ENCODE measurements around the gene TFG. TPM values are rescaled to one million over a fixed set of nuclear protein-coding genes. Genes with fewer than 3 reads are reported as not detected.

Gene TFG
- total RNA-seq, 1 donor from 2014 or later = 79.3 TPM

- intact Hi-C loops (cut with micrococcal nuclease) = no loop called here
- peaks cover 23% of the 10 kb centered on the region for H3K4me1 Mint-ChIP-seq (ENCODE audit: low read depth)
- H3K27ac Mint-ChIP-seq = no peak overlapping the region
- H3K9me3 Mint-ChIP-seq = no peaks in the 10 kb centered on the region
- H3K36me3 Mint-ChIP-seq (ENCODE audit: low read depth) = peaks cover 69% of the 10 kb centered on the region
- no peak for DNase-seq (ENCODE audit: low spot score)
- no peak overlapping the region for H3K4me3 Mint-ChIP-seq (ENCODE audit: low read depth)
- no peaks in the 10 kb centered on the region for H3K27me3 Mint-ChIP-seq (ENCODE audit: low read depth)
Measured at GRCh38 chr3:100743535-100743934, 34.2 kb downstream of the TFG start.

GRCh38 chr3:100744671-100745070 lies 35.4 kb downstream of the TFG start:
- Mint-ChIP-seq H3K36me3 (ENCODE audit: low read depth) (peaks cover 70% of the 10 kb centered on the region), H3K9me3 (no peaks in the 10 kb centered on the region)

GRCh38 chr3:100745617-100746016 lies 36.3 kb downstream of the TFG start:
- H3K4me1 Mint-ChIP-seq (ENCODE audit: low read depth) = peaks cover 11% of the 10 kb centered on the region
- peaks cover 68% of the 10 kb centered on the region for H3K36me3 Mint-ChIP-seq (ENCODE audit: low read depth)
- H3K9me3 Mint-ChIP-seq = no peaks in the 10 kb centered on the region
- intact Hi-C loops (cut with micrococcal nuclease) = no loop called here
- H3K27me3 Mint-ChIP-seq (ENCODE audit: low read depth) = no peaks in the 10 kb centered on the region
- DNase-seq (ENCODE audit: low spot score) = no peak
- H3K4me3 Mint-ChIP-seq (ENCODE audit: low read depth) = no peak overlapping the region
- no peak overlapping the region for H3K27ac Mint-ChIP-seq

More at GRCh38 chr3:100744671-100745070, 35.4 kb downstream of the TFG start:
- H3K4me3 Mint-ChIP-seq (ENCODE audit: low read depth) = no peak overlapping the region
- DNase-seq (ENCODE audit: low spot score) = no peak
- H3K27ac Mint-ChIP-seq = no peak overlapping the region
- intact Hi-C loops (cut with micrococcal nuclease) = no loop called here
- no peaks in the 10 kb centered on the region for H3K27me3 Mint-ChIP-seq (ENCODE audit: low read depth)
- H3K4me1 Mint-ChIP-seq (ENCODE audit: low read depth) = peaks cover 19% of the 10 kb centered on the region

- Mint-ChIP-seq H3K27ac (no peak overlapping the region), H3K36me3 (ENCODE audit: low read depth) (peaks cover 66% of the 10 kb centered on the region), H3K4me1 (ENCODE audit: low read depth) (peaks cover 9% of the 10 kb centered on the region), H3K9me3 (no peaks in the 10 kb centered on the region), H3K4me3 (ENCODE audit: low read depth) (no peak overlapping the region), H3K27me3 (ENCODE audit: low read depth) (no peaks in the 10 kb centered on the region)
- intact Hi-C loops (cut with micrococcal nuclease) = no loop called here
- no peak for DNase-seq (ENCODE audit: low spot score)
Measured at GRCh38 chr3:100746092-100746491, 36.8 kb downstream of the TFG start.

GRCh38 chr3:100748220-100748619 lies 38.9 kb downstream of the TFG start:
- H3K9me3 Mint-ChIP-seq = no peaks in the 10 kb centered on the region
- no peak overlapping the region for H3K4me3 Mint-ChIP-seq (ENCODE audit: low read depth)
- H3K36me3 Mint-ChIP-seq (ENCODE audit: low read depth) = peaks cover 66% of the 10 kb centered on the region
- no peaks in the 10 kb centered on the region for H3K4me1 Mint-ChIP-seq (ENCODE audit: low read depth)
- no peaks in the 10 kb centered on the region for H3K27me3 Mint-ChIP-seq (ENCODE audit: low read depth)
- no peak for DNase-seq (ENCODE audit: low spot score)
- no peak overlapping the region for H3K27ac Mint-ChIP-seq
- intact Hi-C loops (cut with micrococcal nuclease) = no loop called here

GRCh38 chr3:100748967-100749366 lies 39.7 kb downstream of the TFG start:
- Mint-ChIP-seq H3K27me3 (ENCODE audit: low read depth) (no peaks in the 10 kb centered on the region), H3K9me3 (no peaks in the 10 kb centered on the region), H3K36me3 (ENCODE audit: low read depth) (peaks cover 67% of the 10 kb centered on the region), H3K4me3 (ENCODE audit: low read depth) (no peak overlapping the region), H3K4me1 (ENCODE audit: low read depth) (no peaks in the 10 kb centered on the region), H3K27ac (no peak overlapping the region)
- intact Hi-C loops (cut with micrococcal nuclease) = no loop called here
- DNase-seq (ENCODE audit: low spot score) = no peak

- H3K4me1 Mint-ChIP-seq (ENCODE audit: low read depth) = no peaks in the 10 kb centered on the region
- H3K9me3 Mint-ChIP-seq = no peaks in the 10 kb centered on the region
- no peak overlapping the region for H3K4me3 Mint-ChIP-seq (ENCODE audit: low read depth)
- no peak overlapping the region for H3K27ac Mint-ChIP-seq
- intact Hi-C loops (cut with micrococcal nuclease) = no loop called here
- H3K36me3 Mint-ChIP-seq (ENCODE audit: low read depth) = peaks cover 39% of the 10 kb centered on the region
- H3K27me3 Mint-ChIP-seq (ENCODE audit: low read depth) = no peaks in the 10 kb centered on the region
- DNase-seq (ENCODE audit: low spot score) = no peak
Measured at GRCh38 chr3:100753846-100754245, 44.6 kb downstream of the TFG start.

- H3K4me3 Mint-ChIP-seq (ENCODE audit: low read depth) = no peak overlapping the region
- no peaks in the 10 kb centered on the region for H3K27me3 Mint-ChIP-seq (ENCODE audit: low read depth)
- no peak for DNase-seq (ENCODE audit: low spot score)
- no peak overlapping the region for H3K27ac Mint-ChIP-seq
- intact Hi-C loops (cut with micrococcal nuclease) = no loop called here
- H3K36me3 Mint-ChIP-seq (ENCODE audit: low read depth) = peaks cover 35% of the 10 kb centered on the region
- H3K9me3 Mint-ChIP-seq = no peaks in the 10 kb centered on the region
- H3K4me1 Mint-ChIP-seq (ENCODE audit: low read depth) = peaks cover 3% of the 10 kb centered on the region
Measured at GRCh38 chr3:100754563-100755334, 45.5 kb downstream of the TFG start.

GRCh38 chr3:100756441-100756840 lies 47.1 kb downstream of the TFG start:
- H3K4me3 Mint-ChIP-seq (ENCODE audit: low read depth) = no peak overlapping the region
- no peak overlapping the region for H3K27ac Mint-ChIP-seq
- H3K36me3 Mint-ChIP-seq (ENCODE audit: low read depth) = peaks cover 27% of the 10 kb centered on the region
- intact Hi-C loops (cut with micrococcal nuclease) = no loop called here
- H3K9me3 Mint-ChIP-seq = no peaks in the 10 kb centered on the region
- DNase-seq (ENCODE audit: low spot score) = no peak
- H3K27me3 Mint-ChIP-seq (ENCODE audit: low read depth) = no peaks in the 10 kb centered on the region
- H3K4me1 Mint-ChIP-seq (ENCODE audit: low read depth) = peaks cover 8% of the 10 kb centered on the region

- Mint-ChIP-seq H3K4me1 (ENCODE audit: low read depth) (peaks cover 8% of the 10 kb centered on the region), H3K9me3 (no peaks in the 10 kb centered on the region), H3K27ac (no peak overlapping the region), H3K4me3 (ENCODE audit: low read depth) (no peak overlapping the region), H3K27me3 (ENCODE audit: low read depth) (peaks cover 3% of the 10 kb centered on the region), H3K36me3 (ENCODE audit: low read depth) (peaks cover 7% of the 10 kb centered on the region)
- intact Hi-C loops (cut with micrococcal nuclease) = no loop called here
- no peak for DNase-seq (ENCODE audit: low spot score)
Measured at GRCh38 chr3:100759159-100759558, 49.9 kb downstream of the TFG start.

GRCh38 chr3:100759950-100760349 lies 50.7 kb downstream of the TFG start:
- intact Hi-C loops (cut with micrococcal nuclease) = no loop called here
- H3K36me3 Mint-ChIP-seq (ENCODE audit: low read depth) = no peaks in the 10 kb centered on the region
- peaks cover 7% of the 10 kb centered on the region for H3K27me3 Mint-ChIP-seq (ENCODE audit: low read depth)
- H3K4me1 Mint-ChIP-seq (ENCODE audit: low read depth) = peaks cover 11% of the 10 kb centered on the region
- DNase-seq (ENCODE audit: low spot score) = no peak
- no peak overlapping the region for H3K4me3 Mint-ChIP-seq (ENCODE audit: low read depth)
- H3K9me3 Mint-ChIP-seq = no peaks in the 10 kb centered on the region
- no peak overlapping the region for H3K27ac Mint-ChIP-seq

GRCh38 chr3:100760377-100760776 lies 51.1 kb downstream of the TFG start:
- no peak overlapping the region for H3K4me3 Mint-ChIP-seq (ENCODE audit: low read depth)
- no peaks in the 10 kb centered on the region for H3K9me3 Mint-ChIP-seq
- H3K4me1 Mint-ChIP-seq (ENCODE audit: low read depth) = peaks cover 13% of the 10 kb centered on the region
- intact Hi-C loops (cut with micrococcal nuclease) = no loop called here
- H3K36me3 Mint-ChIP-seq (ENCODE audit: low read depth) = no peaks in the 10 kb centered on the region
- no peak overlapping the region for H3K27ac Mint-ChIP-seq
- peaks cover 7% of the 10 kb centered on the region for H3K27me3 Mint-ChIP-seq (ENCODE audit: low read depth)
- no peak for DNase-seq (ENCODE audit: low spot score)

- Mint-ChIP-seq H3K27ac (no peak overlapping the region), H3K27me3 (ENCODE audit: low read depth) (peaks cover 7% of the 10 kb centered on the region), H3K9me3 (no peaks in the 10 kb centered on the region), H3K4me3 (ENCODE audit: low read depth) (no peak overlapping the region), H3K4me1 (ENCODE audit: low read depth) (peaks cover 21% of the 10 kb centered on the region), H3K36me3 (ENCODE audit: low read depth) (no peaks in the 10 kb centered on the region)
- no peak for DNase-seq (ENCODE audit: low spot score)
- intact Hi-C loops (cut with micrococcal nuclease) = no loop called here
Measured at GRCh38 chr3:100761211-100761942, 52.1 kb downstream of the TFG start.
